ENCODE results near the gene NAV3.

GRCh38 chr12:78176643-78177042 lies 345.9 kb downstream of the NAV3 start:
- TF ChIP-seq CTCF (IDR thresholded peaks at IDR 0.05 in 2 of 3, conservative IDR thresholded peaks at IDR 0.05 in 1 of 3; ENCODE audit: insufficient read depth in 2 of 3, low read depth in 1 of 3, low read length in 3 of 3) (no peak), PHF8 (IDR thresholded peaks at IDR 0.05; ENCODE audit: borderline replicate concordance, low read length) (no peak), CCNT2 (IDR thresholded peaks at IDR 0.05; ENCODE audit: borderline replicate concordance, extremely low read depth, insufficient read length, low read depth, low read length) (no peak), REST (IDR thresholded peaks at IDR 0.05; ENCODE audit: borderline replicate concordance) (no peak), REST (CRISPR knock-in tag; IDR thresholded peaks at IDR 0.05; ENCODE audit: low read depth) (no peak), GATA2 (CRISPR knock-in tag; IDR thresholded peaks at IDR 0.05) (no peak), AFF4 (CRISPR knock-in tag; IDR thresholded peaks at IDR 0.05) (no peak)
